GM21390 (cell line): Measurements from ENCODE around the gene MTUS2.

Experiments
- ATAC-seq: cut with Tn5 transposase; IDR thresholded peaks from one replicate; pipeline ENCODE4 v1.9.1; 2021; ENCODE audit not compliant: unreplicated experiment

Gene MTUS2

DNA sequence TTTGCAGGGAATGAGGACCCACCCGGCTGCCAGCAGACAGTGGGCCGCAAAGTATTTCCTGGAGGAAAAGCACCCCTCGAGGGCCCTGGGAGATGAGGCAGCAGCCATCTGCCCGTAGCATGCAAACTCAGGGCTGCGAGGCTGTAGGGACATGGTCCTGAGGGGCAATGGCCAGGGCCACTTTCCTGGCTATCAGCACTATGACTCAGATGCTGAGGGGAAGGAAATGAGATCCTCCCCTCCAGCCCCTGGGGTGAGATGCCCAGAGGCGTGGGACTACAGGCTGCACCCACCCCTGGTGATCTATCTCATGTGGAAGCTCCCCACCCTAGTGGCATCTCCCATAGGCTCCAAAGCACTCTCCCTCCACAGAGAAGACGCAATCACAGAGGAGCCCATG, 695.2 kb downstream of the MTUS2 start:
- no peak for ATAC-seq

DNA sequence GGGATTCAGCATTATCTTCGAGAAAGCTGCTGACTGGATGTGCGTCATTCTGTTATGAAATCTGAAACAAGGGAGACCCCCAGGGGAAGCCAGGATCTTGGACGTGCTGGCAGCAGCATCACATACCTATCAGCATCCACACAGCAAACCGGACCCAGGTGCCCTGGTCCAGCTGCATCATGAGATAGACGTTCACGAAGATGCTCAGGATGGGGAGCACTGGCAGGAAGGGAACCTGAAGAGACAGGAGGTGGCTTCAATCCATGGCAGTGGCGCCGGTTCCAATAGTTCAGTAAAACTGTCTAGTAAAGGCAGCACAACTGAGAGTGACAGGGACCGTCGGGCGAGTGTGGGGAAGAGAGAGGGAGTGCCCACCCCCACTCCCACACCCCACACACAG, 695.9 kb downstream of the MTUS2 start:
- ATAC-seq: no peak

DNA sequence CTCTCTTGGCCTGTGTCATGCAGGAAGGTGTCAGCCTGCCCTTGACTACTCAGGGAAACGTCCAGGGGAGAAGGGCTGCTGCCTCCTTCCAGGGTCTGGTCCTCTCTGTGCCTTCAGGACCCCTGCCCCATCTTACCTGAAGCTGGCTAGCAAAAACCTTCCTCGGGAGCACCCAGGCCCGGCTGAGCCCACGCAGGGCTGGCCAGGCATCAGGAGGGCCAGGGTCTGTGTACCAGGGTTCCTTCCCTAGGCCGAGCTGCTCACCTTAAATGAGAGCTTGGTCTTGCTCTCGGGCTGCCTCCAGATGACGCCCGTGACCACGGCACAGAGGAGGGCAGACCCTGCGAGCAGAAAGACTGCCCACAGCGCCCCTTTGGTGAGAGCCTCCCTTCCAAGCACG, 696.7 kb downstream of the MTUS2 start:
- no peak for ATAC-seq

DNA sequence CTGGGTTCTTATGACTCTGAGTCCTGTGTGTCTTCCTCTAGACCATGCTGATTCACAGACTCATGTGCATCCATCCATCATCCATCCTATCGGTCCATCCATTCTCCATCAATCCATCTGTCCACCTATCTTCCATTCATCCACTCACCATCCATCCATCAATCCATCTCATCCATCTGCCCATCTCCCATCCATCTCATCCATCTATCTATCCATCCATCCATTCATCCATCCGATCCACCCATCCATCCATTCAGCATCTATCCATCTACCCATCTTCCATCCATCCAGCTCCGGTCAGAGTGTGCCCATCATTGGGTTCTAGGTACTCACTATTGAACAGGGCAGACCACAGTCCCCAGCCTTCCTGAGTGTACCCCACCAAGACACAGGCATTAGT, 699.8 kb downstream of the MTUS2 start:
- no peak for ATAC-seq

DNA sequence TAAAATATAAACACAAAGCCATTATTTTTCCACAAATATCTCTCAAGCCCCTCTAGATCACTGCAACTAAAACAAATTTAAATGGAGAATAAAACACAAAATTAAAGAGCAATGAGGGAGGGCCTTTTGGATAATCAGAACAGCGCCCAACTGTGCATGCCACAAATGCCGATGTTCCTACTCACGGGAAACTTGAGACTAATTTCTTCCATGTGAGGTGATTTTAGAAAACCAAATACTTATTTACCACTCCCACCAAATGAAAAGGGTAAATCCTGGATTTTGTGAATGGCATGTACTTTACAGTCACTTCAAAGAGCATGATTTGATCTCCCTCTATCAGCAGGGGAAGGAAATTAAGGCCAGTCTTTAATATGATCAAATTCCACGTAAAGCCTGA, 700.5 kb downstream of the MTUS2 start:
- ATAC-seq: no peak

DNA sequence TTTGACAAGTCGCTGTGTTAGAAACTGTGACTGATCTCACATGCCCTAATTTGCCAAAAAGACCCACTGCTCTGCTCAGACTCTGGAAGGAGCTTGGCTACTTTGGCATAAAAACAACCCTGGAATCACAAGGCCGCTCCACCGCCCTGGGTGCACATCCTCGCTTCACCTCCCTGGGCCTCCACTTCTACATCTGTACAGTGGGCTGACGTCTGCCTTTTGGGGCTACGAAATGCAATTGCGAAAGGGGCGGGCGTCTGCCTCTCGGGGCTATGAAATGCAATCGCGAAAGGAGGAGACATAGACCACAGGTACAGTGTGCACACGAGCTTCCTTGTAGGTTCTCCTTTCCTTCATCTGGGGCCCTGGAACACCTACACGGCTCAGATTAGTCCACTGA, 701.2 kb downstream of the MTUS2 start:
- no peak for ATAC-seq

DNA sequence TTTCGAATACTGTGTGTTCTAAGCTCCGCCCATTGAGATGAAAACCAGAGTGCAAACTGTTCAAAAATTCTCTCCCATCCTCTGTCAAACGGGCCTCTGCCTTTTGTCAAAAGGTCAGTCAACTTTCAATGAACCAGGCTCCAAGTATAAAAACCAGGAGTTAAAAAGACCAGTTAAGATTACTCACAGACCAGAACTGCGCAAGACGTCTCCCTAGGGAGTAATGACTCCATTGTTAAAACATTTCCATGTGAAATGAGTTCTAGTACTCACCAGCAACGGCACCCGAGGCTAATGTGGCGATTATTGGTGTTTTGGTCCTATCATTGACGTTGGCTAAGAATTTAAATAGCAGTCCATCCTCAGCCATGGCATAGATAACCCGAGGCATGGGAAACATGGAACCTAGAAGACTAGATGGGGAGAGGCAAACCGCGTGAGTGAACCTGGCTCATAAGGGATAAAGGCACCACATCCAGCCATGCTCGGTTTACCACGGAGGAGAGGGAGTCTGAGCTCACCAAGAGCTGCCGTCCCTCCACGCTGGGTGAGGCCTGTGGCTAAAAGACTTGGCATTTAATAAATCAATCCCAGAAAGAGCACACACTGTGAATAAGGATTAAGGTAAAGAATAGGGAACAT, 702.0 kb downstream of the MTUS2 start:
- no peak for ATAC-seq

DNA sequence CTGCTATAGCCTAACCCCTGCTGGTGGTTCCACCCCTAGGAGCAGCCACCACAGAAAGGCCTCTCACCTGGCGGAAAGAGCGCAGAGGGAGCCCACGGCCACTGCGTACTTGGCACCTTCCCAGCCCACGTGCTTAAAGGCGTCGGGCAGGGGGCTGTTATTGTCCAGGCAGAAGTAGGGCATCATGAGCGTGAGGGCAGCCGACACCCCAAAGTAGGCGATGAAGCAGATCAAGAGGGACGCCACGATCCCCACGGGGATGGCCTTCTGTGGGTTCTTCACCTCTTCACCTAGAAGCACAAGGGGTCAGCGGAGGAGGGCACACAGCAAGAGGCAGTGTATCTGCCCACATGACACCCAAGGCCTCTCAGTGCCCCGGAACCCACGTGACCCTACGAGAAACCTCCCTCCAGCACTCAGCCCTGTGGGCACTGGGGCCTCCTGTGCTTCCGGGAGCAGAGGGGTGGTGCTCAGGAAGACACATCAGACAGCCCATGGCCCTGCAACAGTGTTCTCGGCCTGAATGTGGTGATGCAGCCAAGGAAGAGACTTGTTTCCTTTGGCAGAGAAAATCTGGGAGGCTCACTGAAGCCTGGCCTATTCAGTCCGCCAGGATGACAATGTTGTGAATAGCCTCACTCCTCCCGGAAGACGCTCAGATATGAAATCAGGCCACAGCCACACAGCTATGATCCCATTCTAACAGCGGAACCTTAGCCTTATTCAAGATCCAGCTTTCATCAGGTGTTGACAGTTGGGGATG, 703.2 kb downstream of the MTUS2 start:
- no peak for ATAC-seq

DNA sequence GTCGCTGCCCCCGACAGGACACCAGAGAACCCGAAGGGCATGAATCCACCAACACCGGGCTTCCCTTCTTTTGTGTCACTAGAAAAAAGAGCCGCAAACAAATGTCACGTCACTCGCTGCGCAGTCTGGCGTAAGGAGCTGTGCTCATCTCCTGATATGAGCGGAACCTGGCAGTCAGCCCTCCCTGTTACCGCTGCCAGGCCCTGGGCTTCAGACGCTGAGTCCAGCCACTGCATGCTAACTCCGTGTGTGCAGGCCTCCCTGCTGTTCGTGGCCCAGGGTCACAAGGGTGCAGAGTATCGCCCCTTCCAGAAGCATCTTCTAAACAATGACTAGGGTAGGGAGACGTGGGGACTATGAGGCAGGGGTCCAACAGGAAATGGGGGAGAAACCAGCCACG, 704.0 kb downstream of the MTUS2 start:
- no peak for ATAC-seq

DNA sequence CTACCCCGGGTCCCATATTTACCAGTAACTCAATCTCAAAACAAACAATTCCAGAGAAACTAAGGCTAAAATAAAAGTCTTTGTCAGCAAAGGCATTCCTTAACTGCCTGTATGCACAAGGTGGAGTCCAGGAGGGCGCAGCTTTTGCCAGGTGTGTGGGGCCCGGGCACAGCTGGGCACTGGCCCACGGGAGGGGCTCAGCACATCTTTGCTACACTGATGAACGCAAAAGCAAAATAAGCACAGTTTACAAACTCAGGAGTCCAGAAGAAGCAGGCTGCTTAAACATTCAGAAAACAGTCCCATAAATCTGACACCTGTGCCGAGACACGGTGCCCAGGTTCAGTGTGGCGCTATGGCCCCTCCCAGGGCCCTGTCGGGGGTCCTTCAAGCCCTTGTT, 704.5 kb downstream of the MTUS2 start:
- ATAC-seq: no peak

DNA sequence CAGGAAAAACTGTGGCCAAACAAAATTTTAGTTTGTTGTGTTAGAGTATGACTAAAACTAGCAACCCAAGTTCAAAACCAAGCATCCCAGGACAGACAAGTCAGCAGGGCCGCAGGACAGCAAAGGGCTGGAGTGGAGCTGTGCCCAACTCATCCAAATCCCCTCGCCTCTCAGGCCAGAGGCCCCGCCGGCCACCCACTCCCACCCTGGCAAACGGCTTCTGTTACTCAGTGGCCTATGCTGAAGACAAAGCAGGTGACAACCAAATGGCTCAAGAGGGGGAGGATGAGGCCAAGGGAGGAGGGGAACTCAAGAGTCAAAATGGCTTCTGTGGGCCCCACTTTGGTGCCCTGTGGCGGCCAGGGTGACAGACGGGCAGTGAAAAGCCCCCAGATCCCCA, 705.6 kb downstream of the MTUS2 start:
- no peak for ATAC-seq

DNA sequence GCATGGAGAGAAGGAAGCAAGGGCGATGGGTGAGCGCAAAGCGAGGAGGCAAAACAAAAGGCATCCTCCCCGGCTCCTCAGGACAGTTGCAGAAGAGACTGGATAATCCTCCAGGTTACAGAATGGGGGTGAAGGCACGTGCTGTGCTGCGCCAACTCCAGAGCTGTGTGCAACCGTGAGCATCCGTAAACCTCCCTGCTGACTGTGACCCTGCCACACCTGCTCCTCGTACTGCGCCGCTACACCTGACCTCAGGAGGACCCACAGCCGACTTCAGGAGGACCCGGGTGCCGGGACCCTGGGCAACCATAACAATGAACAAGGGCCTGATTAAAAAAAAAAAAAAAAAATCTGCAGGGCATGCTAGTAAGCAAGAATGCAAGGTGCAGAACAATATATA, 706.6 kb downstream of the MTUS2 start:
- no peak for ATAC-seq

DNA sequence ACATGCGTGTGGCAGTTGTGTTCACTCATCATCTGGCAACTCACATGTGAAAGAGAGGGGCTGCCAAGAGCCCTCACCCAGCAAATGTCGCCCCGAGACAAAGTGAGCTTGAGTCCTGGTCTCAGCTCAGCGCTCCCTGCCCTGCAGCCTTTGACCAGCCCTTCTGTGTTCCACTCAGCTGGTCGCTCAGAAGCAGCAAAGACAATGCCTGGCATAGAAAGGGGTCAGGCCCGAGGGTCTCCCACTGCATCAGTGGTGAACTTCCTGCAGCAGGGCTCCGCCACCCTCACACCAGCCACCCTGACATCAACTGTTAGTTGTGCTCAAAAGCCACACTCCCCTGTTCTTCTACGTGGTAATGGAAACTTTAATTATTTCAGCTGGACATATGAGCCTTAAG, 707.4 kb downstream of the MTUS2 start:
- ATAC-seq: no peak

DNA sequence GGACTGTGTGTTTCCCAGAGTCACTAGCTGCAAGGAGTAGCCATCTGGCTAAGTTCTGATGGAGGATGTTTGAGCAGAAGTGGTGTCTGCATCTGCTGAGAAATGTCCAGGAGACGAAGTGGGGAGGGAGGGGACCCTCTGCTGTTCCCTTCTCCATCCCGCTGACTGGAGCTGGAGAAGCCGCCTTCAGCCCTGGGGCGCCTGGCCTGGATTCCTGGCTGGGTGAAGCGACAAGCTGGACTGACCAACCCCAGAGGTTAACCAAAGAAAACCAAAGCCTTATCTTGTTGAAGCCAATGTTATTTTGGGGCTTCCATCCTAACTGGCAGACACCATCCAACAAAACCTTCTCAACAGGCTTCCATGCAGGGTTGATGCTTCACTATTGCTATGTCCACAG, 707.8 kb downstream of the MTUS2 start:
- ATAC-seq: no peak

DNA sequence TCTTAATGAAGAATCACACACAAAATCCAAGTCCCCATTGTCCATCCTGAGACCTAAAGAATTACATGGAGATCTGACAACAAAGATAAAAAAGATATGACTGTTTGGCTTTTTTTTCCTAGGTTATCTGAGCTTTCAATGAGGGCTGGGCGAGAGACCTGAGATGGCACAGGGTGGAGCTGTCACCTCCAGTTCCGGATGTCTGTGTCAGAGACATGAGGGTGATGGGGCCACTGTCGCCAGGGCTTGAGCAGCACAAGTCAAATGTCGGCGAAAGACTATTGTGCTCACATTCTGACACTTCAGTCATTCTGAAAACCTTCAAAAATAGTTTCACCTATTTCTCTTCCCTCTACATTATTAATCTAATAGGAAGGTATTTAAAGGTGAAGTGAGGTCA, 709.6 kb downstream of the MTUS2 start:
- ATAC-seq: no peak

DNA sequence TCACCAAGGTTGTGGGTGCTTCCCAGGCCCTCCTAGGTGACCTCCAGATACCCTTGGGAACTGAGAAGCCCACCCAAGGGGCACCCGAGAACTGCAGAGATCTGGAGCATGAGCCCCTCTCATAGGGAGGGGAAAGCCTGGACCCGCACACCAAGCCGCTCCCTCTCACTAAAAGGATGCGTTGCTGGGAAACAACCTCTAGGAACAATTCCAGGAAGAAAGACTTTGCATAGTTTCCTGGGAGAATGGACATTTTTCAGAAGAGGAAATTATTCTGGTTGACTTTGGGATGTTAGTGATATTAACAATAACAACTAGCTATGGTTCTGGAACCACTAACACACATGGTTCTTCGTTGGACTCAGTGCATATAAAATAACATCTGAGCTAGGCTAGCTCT, 710.8 kb downstream of the MTUS2 start:
- no peak for ATAC-seq

DNA sequence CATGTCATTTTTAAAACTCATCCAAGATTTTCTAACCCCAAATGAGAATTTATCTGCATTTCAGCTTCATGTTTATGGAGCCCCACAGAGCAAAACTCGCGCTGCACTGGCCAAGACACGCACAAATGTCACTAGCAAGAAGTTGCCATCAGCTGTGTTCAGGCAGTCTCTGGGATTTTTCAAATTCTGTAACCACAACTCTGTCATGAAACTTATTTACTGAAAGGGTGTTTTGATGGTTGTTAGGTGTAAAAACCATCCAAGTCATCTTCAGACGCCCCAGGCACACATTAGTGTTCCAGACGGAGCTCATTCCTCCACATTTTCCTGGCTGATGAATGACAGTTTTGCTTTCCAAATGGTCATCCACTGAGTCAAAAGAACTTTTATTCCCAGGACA, 712.0 kb downstream of the MTUS2 start:
- ATAC-seq: no peak

DNA sequence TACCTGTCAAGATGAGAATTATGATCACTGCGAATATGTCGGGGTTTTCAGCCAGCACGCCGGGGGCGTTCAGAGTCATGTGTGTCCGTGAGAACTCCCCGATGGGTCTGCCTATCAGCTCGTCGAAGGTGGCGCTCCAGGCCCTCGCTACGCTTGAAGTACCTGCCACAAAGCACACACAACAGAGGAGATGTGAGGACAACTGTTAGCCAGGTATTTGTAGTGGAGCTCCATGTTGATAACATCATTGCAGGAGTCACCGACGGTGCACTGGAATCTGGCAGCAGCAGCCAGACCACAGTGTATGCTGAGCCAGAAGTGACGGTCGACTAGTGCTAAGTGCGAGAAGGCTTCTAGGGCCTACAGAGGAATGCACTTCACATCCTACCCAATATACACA, 712.7 kb downstream of the MTUS2 start:
- ATAC-seq: no peak

DNA sequence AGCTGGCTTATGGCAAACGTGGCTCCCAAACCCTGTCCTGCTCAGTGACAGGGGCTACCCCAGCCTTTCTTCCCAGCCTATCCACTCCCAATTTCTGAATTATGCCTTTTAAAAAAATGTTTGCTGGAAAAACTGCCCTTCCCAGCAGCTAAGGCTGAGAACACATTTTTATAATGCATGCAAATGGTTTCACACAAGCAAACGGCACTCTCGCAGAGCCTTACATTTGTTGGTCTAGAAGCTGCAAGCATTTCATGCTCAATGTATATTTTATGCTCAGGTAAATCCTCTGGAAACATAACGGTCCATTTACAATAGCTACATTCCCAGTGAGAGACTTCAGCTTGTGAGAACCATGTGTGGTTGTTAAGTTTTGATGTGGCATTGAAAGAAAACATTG, 713.9 kb downstream of the MTUS2 start:
- ATAC-seq: no peak

DNA sequence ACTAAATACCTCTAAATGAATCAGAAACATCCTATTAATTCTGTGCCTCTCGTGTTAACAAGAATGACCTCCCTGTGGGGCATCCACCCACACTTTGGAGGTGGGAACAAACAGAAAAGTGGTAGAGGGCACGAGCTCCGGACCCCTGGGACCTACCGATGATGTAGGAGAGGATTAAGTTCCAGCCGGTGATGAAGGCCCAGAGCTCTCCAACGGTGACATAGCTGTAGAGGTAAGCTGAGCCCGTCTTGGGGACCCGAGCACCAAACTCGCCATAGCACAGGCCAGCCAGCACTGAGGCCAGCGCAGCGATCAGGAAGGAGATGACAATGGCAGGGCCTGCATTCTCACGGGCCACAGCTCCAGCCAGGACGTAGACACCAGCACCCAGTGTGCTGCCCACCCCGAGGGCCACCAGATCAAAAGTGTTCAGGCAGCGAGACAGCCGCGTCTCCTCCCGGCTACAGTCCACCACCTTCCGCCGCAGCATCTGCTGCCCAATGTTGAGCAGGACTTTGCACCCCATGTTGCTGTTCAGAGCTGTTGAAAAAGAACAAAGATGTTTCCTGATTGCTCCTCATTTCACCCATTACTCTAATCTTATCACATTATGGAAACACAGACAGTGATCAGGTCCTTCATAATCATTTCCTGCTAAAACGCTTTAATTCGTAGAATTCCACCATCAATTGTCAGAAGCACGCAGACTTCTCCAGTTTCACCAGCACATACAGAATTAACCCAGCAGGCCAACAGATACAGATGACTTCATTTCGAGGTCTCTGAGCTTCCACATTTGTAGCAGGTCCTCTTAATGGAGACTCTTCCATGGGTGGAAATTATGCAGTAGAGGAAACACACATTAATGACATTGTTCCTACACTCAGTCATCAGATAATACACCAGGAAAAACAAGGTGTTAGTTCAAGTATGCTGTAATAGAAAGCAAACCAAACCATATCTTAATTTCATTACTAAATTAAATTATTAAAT, 715.8 kb downstream of the MTUS2 start:
- ATAC-seq: no peak

DNA sequence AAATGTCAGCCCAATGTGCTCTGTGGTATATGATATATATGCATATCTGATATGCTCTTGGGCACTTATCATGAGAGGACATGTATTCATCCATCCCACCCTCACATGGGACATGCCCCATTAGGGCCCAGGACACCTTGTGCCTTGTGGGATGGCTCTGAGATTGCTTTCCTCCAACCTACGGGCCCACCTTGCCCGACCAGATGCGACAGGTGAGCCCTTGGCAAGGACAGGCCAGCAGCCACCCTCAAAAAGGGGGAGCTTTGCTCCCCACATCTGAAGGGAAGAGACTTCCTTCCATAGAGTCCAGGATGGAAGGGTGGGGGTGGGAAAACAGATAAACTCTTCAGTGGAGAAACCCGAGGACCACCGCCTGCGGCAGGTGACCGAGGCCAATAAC, 716.7 kb downstream of the MTUS2 start:
- no peak for ATAC-seq
